Measurements from ENCODE around the gene IFNL2. TPM values are rescaled to one million over a fixed set of nuclear protein-coding genes. Genes with fewer than 3 reads are reported as not detected.

Gene IFNL2
- total and polyA plus RNA-seq, 2 donors (not counting 3 experiments of a cell fraction or from before 2014, with no cell fraction given), result not detected

DNA sequence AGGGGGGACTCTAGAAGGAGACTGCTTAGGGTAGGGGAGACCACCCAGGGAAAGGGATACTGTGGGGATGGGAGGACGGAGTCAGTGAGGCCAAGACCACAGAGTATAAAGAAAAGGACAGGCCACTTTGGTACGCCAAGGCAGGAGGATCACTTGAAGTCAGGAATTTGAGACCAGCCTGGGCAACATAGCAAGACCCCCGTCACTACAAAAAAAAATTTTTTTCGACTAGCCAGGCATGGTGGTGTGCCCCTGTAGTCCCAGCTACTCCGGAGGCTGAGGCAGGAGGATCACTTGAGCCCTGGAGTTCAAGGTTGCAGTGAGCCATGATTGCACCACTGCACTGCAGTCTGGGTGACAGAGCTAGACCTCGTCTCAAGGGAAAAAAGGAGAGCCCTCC lies 30.0 kb upstream of the IFNL2 start:
- Histone ChIP-seq H2AFZ (ENCODE audit: low read depth, low read length) (no peak overlapping the region), H3K36me3 (ENCODE audit: control insufficient read depth in 2 of 2, extremely low read depth in 1 of 2, insufficient read depth in 2 of 2, low read length in 2 of 2) (no peaks in the 10 kb centered on the region), H3K4me2 (ENCODE audit: insufficient read depth, low read length) (no peak overlapping the region), H4K20me1 (replicated peaks; ENCODE audit: control insufficient read depth, extremely low read depth, insufficient read depth, low read length) (no peaks in the 10 kb centered on the region), H3K9me1 (replicated peaks; ENCODE audit: control insufficient read depth, extremely low read depth, insufficient read depth, low read length) (no peaks in the 10 kb centered on the region), H3K4me3 (replicated peaks in 1 of 3; ENCODE audit: insufficient read depth in 1 of 3, low read depth in 1 of 3, low read length in 3 of 3) (no peak overlapping the region), H3K27me3 (ENCODE audit: control insufficient read depth in 2 of 2, insufficient read depth in 2 of 2, low read length in 2 of 2) (no peaks in the 10 kb centered on the region), H3K79me2 (ENCODE audit: control insufficient read depth, insufficient read depth, low read length) (no peaks in the 10 kb centered on the region), H3K27ac (ENCODE audit: insufficient read depth, low read depth, low read length) (no peak overlapping the region), H3K4me1 (ENCODE audit: control insufficient read depth, extremely low read depth, insufficient read depth, low read length) (no peaks in the 10 kb centered on the region), H3K9ac (replicated peaks; ENCODE audit: extremely low read depth, insufficient read depth, low read length) (no peak overlapping the region), H3K9me3 (replicated peaks; ENCODE audit: control insufficient read depth, insufficient read depth, low read length) (no peaks in the 10 kb centered on the region)
- ChIA-PET CTCF (interaction anchor here (0.8 kb wide), 1 partner anchor 116 kb away, joined by 3 read pairs; no protein-coding TSS in a partner anchor), POLR2A (interaction anchor here (0.6 kb wide), 1 partner anchor 22 kb away, joined by 3 read pairs; no protein-coding TSS in a partner anchor)
- dilution Hi-C loops (cut with MboI; ENCODE audit: extremely low pct_ligation_motif_present, low sequenced_read_pairs), result no loop called here
- intact Hi-C loops (cut with micrococcal nuclease), result no loop called here
- DNase-seq (ENCODE audit: low read depth, low spot score), result no peak
- TF ChIP-seq GATA2 (IDR thresholded peaks at IDR 0.05; ENCODE audit: insufficient read depth, insufficient read length, low read depth, low read length), result no peak
- TF ChIP-seq POLR2AphosphoS5 (IDR thresholded peaks at IDR 0.05; ENCODE audit: insufficient read depth, low read depth, low read length), result no peak
- TF ChIP-seq MYC (IDR thresholded peaks at IDR 0.05; ENCODE audit: low read depth, low read length), result no peak
- no peak for TF ChIP-seq JUN (IDR thresholded peaks at IDR 0.05; ENCODE audit: borderline replicate concordance, insufficient read depth, insufficient read length, low read depth)
- TF ChIP-seq, protein P1, sequence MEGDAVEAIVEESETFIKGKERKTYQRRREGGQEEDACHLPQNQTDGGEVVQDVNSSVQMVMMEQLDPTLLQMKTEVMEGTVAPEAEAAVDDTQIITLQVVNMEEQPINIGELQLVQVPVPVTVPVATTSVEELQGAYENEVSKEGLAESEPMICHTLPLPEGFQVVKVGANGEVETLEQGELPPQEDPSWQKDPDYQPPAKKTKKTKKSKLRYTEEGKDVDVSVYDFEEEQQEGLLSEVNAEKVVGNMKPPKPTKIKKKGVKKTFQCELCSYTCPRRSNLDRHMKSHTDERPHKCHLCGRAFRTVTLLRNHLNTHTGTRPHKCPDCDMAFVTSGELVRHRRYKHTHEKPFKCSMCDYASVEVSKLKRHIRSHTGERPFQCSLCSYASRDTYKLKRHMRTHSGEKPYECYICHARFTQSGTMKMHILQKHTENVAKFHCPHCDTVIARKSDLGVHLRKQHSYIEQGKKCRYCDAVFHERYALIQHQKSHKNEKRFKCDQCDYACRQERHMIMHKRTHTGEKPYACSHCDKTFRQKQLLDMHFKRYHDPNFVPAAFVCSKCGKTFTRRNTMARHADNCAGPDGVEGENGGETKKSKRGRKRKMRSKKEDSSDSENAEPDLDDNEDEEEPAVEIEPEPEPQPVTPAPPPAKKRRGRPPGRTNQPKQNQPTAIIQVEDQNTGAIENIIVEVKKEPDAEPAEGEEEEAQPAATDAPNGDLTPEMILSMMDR (IDR thresholded peaks at IDR 0.05; ENCODE audit: extremely low read depth in 1 of 2, insufficient read depth in 1 of 2, low read depth in 1 of 2, low read length in 2 of 2), result no peak
- no peak for TF ChIP-seq EZH2 (IDR thresholded peaks at IDR 0.05; ENCODE audit: borderline replicate concordance, low read depth, low read length, severe bottlenecking)
- TF ChIP-seq POLR2A (IDR thresholded peaks at IDR 0.05; ENCODE audit: low read depth, low read length), result no peak
- no peak for TF ChIP-seq FOS (IDR thresholded peaks at IDR 0.05; ENCODE audit: borderline replicate concordance, insufficient read depth, low read length)
- no peak for FAIRE-seq
- no TSS peak for BruUV-seq (replicated peaks)

Measured in endothelial cell of umbilical vein (primary cell).